GM12878 (cell line): ENCODE measurements around the gene CCSER1.

Source experiments
- BACH1 ChIP-seq: fragments of 450-650 bp; IDR thresholded peaks from 2 replicates; pipeline ENCODE4 v1.6.1; 2017; ENCODE audit warnings: mild to moderate bottlenecking, borderline replicate concordance
- EZH2 ChIP-seq: IDR thresholded peaks from 2 replicates; pipeline ENCODE4 v1.6.1; 2012; ENCODE audit warnings: low read depth, mild to moderate bottlenecking, control low read depth, inconsistent platforms, low read length, borderline replicate concordance; ENCODE audit not compliant: control insufficient read depth
- FOXM1 ChIP-seq: IDR thresholded peaks from 2 replicates; pipeline ENCODE4 v1.6.1; 2012; ENCODE audit warnings: low read depth, mild to moderate bottlenecking, inconsistent platforms, low read length, moderate library complexity
- GABPA ChIP-seq: IDR thresholded peaks from 2 replicates; pipeline ENCODE4 v1.6.1; 2014; ENCODE audit warnings: antibody characterized with exemption, low read depth, mild to moderate bottlenecking, inconsistent platforms
- JUND ChIP-seq: IDR thresholded peaks from 2 replicates; pipeline ENCODE4 v1.6.1; 2012; ENCODE audit warnings: low read depth, mild to moderate bottlenecking, low read length, improper control_type of control experiment, moderate library complexity
- MTA3 ChIP-seq: IDR thresholded peaks from 2 replicates; pipeline ENCODE4 v1.6.1; 2012; ENCODE audit warnings: low read length, inconsistent platforms, borderline replicate concordance
- POLR2AphosphoS5 ChIP-seq: IDR thresholded peaks from 2 replicates; pipeline ENCODE4 v1.6.1; 2011; ENCODE audit warnings: mild to moderate bottlenecking, low read length, inconsistent platforms
- TCF7 ChIP-seq: IDR thresholded peaks from 2 replicates; pipeline ENCODE4 v1.6.1; 2014; ENCODE audit warnings: antibody characterized with exemption, borderline replicate concordance
- WRNIP1 ChIP-seq: IDR thresholded peaks from 2 replicates; pipeline ENCODE4 v1.6.1; 2011; ENCODE audit warnings: low read depth, low read length, improper control_type of control experiment, borderline replicate concordance
- ZBTB33 ChIP-seq: fragments of 450-650 bp; IDR thresholded peaks from 2 replicates; pipeline ENCODE4 v1.6.1; 2017; ENCODE audit warnings: mild to moderate bottlenecking
- ZNF274 ChIP-seq: IDR thresholded peaks from one replicate; pipeline ENCODE4 v1.8.0; 2011; ENCODE audit not compliant: insufficient read length, insufficient read depth

- no peak for TF ChIP-seq ZBTB33
- no peak for TF ChIP-seq FOXM1
- no peak for TF ChIP-seq BACH1
- no peak for TF ChIP-seq POLR2AphosphoS5
- no peak for TF ChIP-seq JUND
- TF ChIP-seq MTA3: no peak
- no peak for TF ChIP-seq GABPA
- TF ChIP-seq EZH2: no peak
- no peak for TF ChIP-seq TCF7
- TF ChIP-seq ZNF274: no peak
- TF ChIP-seq WRNIP1: no peak
Measured at GRCh38 chr4:90142081-90142480, 14.9 kb downstream of the CCSER1 start.
